NT2/D1 (cell line): Measurements from ENCODE around the gene TMEM270.

Source experiments
- YY1 ChIP-seq: IDR thresholded peaks from 2 replicates; pipeline ENCODE4 v1.6.1; 2011; ENCODE audit not compliant: insufficient read length, insufficient read depth
- ZNF274 ChIP-seq: IDR thresholded peaks from 2 replicates; pipeline ENCODE4 v1.6.1; 2011; ENCODE audit warnings: mild to moderate bottlenecking, low read depth, low read length

DNA sequence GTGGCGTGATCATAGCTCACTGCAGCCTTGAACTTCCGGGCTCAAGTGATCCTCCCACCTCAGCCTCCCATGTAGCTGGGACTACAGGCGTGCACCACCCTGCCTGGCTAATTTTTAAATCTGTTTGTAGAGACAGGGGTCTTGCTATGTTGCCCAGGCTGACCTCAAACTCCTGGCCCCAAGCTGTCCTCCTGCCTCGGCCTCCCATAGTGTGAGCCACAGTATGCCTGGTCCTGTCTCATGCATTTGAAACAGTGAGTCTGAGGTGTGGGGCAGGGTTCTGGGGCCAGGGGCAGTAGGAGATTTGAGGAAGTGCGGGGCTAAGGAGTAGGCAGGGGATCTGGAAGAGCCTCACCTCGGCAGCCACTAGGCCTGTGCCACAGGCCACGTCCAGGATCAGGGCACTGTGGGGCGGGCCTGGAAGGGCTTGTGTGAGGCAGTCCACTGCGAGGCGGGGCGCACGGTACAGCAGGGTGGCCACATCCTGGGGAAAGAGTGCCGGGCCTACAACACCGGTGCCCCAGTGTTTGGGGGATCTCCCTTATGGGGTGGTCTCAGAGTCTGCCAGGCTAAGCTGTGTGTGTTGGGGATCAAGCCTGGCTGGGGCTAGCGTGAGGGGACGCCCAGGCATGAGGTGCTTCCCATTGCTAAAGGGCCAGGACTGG is 20.1 kb upstream of the TMEM270 start:
- TF ChIP-seq YY1 (no peak), ZNF274 (no peak)
